Subcutaneous adipose tissue (tissue), 4 donors: ENCODE data around the gene KLHL10. TPM values are rescaled to one million over a fixed set of nuclear protein-coding genes. Genes with fewer than 3 reads are reported as not detected.

Experiments
- small RNA-seq: library from RNA; depleted of rRNA; stranded (forward); fragments of <200 nt; gene quantifications from one replicate; pipeline ENCODE3, GENCODE V24; 2016
- total RNA-seq, 4 donors: library from RNA; depleted of rRNA; stranded (reverse); fragments of >200 nt; gene quantifications; one replicate each; pipeline ENCODE4 v1.1.0, GENCODE V29; 2016

KLHL10 gene
- total RNA-seq, 4 donors from 2014 or later = 0.51 to 0.66 (median 0.57) TPM; not detected in 1

Small RNAs within 50 kb of the gene (small RNA-seq; reads per million reads assigned to genes)
- not detected for gene AC125257.2

Other genes with a start within 250 kb of the KLHL10 start
- 10 to 100 TPM in 2 of 4 donors, 1 to 10 TPM in 1, not detected in 1; 7.5 to 42.0 (median 30.4) TPM for gene KRT16, start 225.1 kb upstream of the KLHL10 start, total RNA-seq
- not detected for gene KRT17, start 213.2 kb upstream of the KLHL10 start, total RNA-seq
- 1,000 to 10,000 TPM in 1 of 4 donors, 100 to 1,000 TPM in 3; 563 to 1,496 (median 636) TPM for gene EIF1, start 148.9 kb upstream of the KLHL10 start, total RNA-seq
- not detected for gene GAST, start 125.5 kb upstream of the KLHL10 start, total RNA-seq
- gene HAP1, start 103.2 kb upstream of the KLHL10 start, total RNA-seq = not detected
- gene JUP, start 51.1 kb upstream of the KLHL10 start, total RNA-seq = 10 to 100 TPM; 22.7 to 96.3 (median 57.6) TPM
- gene P3H4, start 25.9 kb upstream of the KLHL10 start, total RNA-seq = 1 to 10 TPM; 1.8 to 5.8 (median 5.0) TPM
- 10 to 100 TPM; 13.7 to 34.8 (median 23.1) TPM for gene FKBP10, start 24.8 kb upstream of the KLHL10 start, total RNA-seq
- gene NT5C3B, start 1.6 kb upstream of the KLHL10 start, total RNA-seq = 10 to 100 TPM; 26.7 to 54.4 (median 49.2) TPM
- 10 to 100 TPM; 15.1 to 20.5 (median 17.8) TPM for gene KLHL11, start 27.6 kb downstream of the KLHL10 start, total RNA-seq
- 10 to 100 TPM; 50.9 to 75.9 (median 64.1) TPM for gene ACLY, start 81.1 kb downstream of the KLHL10 start, total RNA-seq
- gene ODAD4, start 92.8 kb downstream of the KLHL10 start, total RNA-seq = under 1 TPM; 0.33 to 0.88 (median 0.44) TPM
- 10 to 100 TPM; 25.4 to 96.1 (median 55.2) TPM for gene CNP, start 129.0 kb downstream of the KLHL10 start, total RNA-seq
- 10 to 100 TPM; 70.1 to 79.6 (median 76.4) TPM for gene DNAJC7, start 179.6 kb downstream of the KLHL10 start, total RNA-seq
- 10 to 100 TPM; 21.2 to 37.1 (median 29.0) TPM for gene NKIRAS2, start 182.3 kb downstream of the KLHL10 start, total RNA-seq
- 1 to 10 TPM in 1 of 4 donors, under 1 TPM in 2, not detected in 1; 0.17 to 1.7 (median 0.44) TPM for gene C17orf113, start 212.8 kb downstream of the KLHL10 start, total RNA-seq